Activated CD4-positive, CD25-positive, alpha-beta regulatory T cell treated with anti-CD3 and anti-CD28 coated beads, Interleukin-2, amount 50 U/mL, for 16 hours (primary cell): ENCODE data around the gene CACYBP.

Source experiments
- DNase-seq: peaks from one replicate; pipeline ENCODE4 v3.0.0-alpha.2; 2020; ENCODE audit warnings: low read depth, low spot score

Gene CACYBP

GRCh38 chr1:174999936-175000696 lies at the start of gene CACYBP:
CACYBP (plus strand) TSS chr1:174999947; CDS start chr1:175000181, 234 bp downstream.
- DNase-seq, result peak; percentile 17

- DNase-seq, result no peak
These were observed 46.3 kb upstream of the CACYBP start for GRCh38 chr1:174953285-174954072.

- no peak for DNase-seq
These were observed 45.7 kb upstream of the CACYBP start for GRCh38 chr1:174954073-174954460.

GRCh38 chr1:174954671-174955669 lies 44.8 kb upstream of the CACYBP start:
- no peak for DNase-seq

- no peak for DNase-seq
These were observed 43.7 kb upstream of the CACYBP start for GRCh38 chr1:174956086-174956485.

- DNase-seq, result no peak
These were observed 42.8 kb upstream of the CACYBP start for GRCh38 chr1:174956976-174957375.

- DNase-seq, result no peak
These were observed 41.9 kb upstream of the CACYBP start for GRCh38 chr1:174957829-174958228.

- no peak for DNase-seq
These were observed 41.4 kb upstream of the CACYBP start for GRCh38 chr1:174958396-174958795.

- DNase-seq, result no peak
These were observed 39.4 kb upstream of the CACYBP start for GRCh38 chr1:174960362-174960761.

GRCh38 chr1:174963529-174964125 lies 36.1 kb upstream of the CACYBP start:
- DNase-seq, result no peak

GRCh38 chr1:174964261-174964971 lies 35.3 kb upstream of the CACYBP start:
- no peak for DNase-seq

GRCh38 chr1:174964972-174965361 lies 34.8 kb upstream of the CACYBP start:
- no peak for DNase-seq

- no peak for DNase-seq
These were observed 34.3 kb upstream of the CACYBP start for GRCh38 chr1:174965362-174966007.

- no peak for DNase-seq
These were observed 33.7 kb upstream of the CACYBP start for GRCh38 chr1:174966008-174966572.

- DNase-seq, result no peak
These were observed 31.7 kb upstream of the CACYBP start for GRCh38 chr1:174967845-174968705.

GRCh38 chr1:174968750-174969244 lies 30.9 kb upstream of the CACYBP start:
- DNase-seq, result no peak

- no peak for DNase-seq
These were observed 29.8 kb upstream of the CACYBP start for GRCh38 chr1:174969977-174970376.

GRCh38 chr1:174971466-174971865 lies 28.3 kb upstream of the CACYBP start:
- DNase-seq, result no peak

GRCh38 chr1:174971902-174972301 lies 27.8 kb upstream of the CACYBP start:
- DNase-seq, result no peak
